LNCaP clone FGC (cell line): Measurements from ENCODE around the gene EFCAB6.
A peak's percentile ranks its signal among the peaks of the same experiment; 100 is the strongest.

Experiments used
- DNase-seq: peaks from one replicate; pipeline ENCODE4 v3.0.0-alpha.2; 2011; ENCODE audit warnings: low read depth
- H3K4me3 ChIP-seq: 2 replicates; pipeline ENCODE4 v1.5.1; 2011; ENCODE audit warnings: mild to moderate bottlenecking, low read depth, low read length, control low read depth
- CTCF ChIP-seq: IDR thresholded peaks from 2 replicates; pipeline ENCODE4 v1.5.1; 2012; ENCODE audit warnings: mild to moderate bottlenecking; ENCODE audit not compliant: control insufficient read depth, insufficient read depth; ENCODE audit errors: extremely low read depth

EFCAB6 gene

GRCh38 chr22:43802897-43803495, 9.1 kb downstream of the EFCAB6 start:
- TF ChIP-seq CTCF, result no peak
- H3K4me3 ChIP-seq, result no peak overlapping the region
- DNase-seq, result no peak

DNA sequence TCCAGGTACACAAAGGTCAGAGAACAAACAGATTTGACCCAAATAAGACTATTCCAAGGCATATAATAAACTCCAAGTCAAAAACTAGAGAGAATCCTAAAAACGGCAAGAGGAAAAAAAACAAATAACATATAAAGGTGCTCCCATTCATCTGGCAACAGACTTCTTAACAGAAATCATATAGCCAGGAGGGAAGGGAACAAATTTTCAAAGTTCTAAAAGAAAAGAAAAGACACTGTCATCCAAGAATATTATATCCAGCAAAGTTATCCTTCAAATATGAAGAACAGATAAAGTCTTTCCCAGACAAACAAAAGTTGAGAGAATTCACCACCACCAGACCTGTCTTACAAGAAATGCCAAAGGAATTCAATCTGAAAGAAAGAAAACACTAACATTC, 11.1 kb downstream of the EFCAB6 start:
- DNase-seq, result no peak
- no peak for TF ChIP-seq CTCF
- H3K4me3 ChIP-seq, result no peak overlapping the region

GRCh38 chr22:43798492-43798891, 13.6 kb downstream of the EFCAB6 start:
- no peak overlapping the region for H3K4me3 ChIP-seq
- no peak for TF ChIP-seq CTCF
- DNase-seq, result no peak

DNA sequence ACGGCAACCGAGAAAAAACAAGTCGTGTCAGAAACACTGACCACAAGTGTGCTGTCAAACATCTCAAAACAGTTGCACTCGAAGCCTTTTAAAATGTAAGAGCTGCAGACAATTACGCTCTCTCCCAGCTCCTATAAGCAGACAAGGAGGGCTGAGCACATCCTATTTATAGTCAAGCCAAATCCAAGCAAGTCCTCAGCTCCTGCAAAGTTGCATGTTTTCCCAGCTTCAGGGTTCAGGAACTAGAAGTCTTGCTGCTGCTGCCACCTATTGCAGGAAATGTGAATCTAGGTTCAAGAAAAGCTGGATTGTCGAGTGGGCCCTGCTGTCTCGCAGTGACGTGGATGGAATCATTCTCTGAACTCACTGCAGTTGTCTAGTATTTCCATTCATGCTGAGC, 15.5 kb downstream of the EFCAB6 start:
- no peak overlapping the region for H3K4me3 ChIP-seq
- peak; percentile 23 for DNase-seq
- peak; percentile 73 for TF ChIP-seq CTCF

DNA sequence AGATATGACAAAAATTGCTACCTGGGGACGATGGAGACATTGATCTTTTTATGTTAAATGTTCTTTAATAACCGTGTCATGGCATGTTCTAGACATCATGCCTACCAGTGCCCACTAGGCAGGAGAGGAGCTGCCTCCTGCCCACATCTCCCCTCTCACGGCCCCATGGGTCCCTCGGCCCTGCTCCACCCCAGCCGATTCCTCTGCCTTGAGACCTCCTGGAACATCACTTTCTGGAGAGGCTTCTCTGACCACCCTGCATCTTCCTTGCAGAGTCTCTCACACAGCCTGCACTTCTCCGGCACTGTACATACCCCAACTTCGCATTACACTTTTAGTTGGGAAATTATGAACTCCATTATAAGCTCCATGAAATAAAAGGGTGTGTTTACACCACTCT, 16.8 kb downstream of the EFCAB6 start:
- no peak for TF ChIP-seq CTCF
- no peak overlapping the region for H3K4me3 ChIP-seq
- DNase-seq, result no peak

GRCh38 chr22:43792905-43793304, 19.2 kb downstream of the EFCAB6 start:
- TF ChIP-seq CTCF, result no peak
- no peak for DNase-seq
- no peak overlapping the region for H3K4me3 ChIP-seq

DNA sequence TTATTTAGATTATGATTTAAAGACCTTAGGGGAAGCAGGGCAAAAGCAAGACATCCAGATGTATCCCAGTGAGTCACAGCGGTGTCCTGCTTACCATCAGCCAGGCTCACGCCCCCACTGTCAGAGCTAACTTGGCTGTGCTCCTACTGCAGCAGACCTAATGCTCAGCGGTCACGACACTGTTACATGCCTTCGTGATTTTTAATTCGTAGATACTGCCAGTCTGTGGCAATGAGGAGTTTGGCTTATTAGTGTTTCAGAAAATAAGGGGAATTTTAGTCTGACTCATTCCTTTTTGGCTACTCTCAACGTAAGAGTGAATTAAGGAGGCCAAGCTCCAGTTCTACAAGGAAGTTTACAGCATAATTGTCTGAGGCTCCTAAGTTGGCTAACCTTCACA, 22.7 kb downstream of the EFCAB6 start:
- no peak for TF ChIP-seq CTCF
- DNase-seq, result no peak
- H3K4me3 ChIP-seq, result no peak overlapping the region
